ENCODE measurements around the gene IL20. TPM values are rescaled to one million over a fixed set of nuclear protein-coding genes. Genes with fewer than 3 reads are reported as not detected.

Gene IL20
- total and polyA plus RNA-seq, 10 of the 15 experiments (the other 5 are each of a cell fraction or from before 2014, with no cell fraction given): 0.08 to 0.13 TPM; not detected in 8

GRCh38 chr1:206867716-206868115 lies 2.3 kb downstream of the IL20 start (continued):
- TF ChIP-seq TCF12 (IDR thresholded peaks at IDR 0.05; ENCODE audit: low read depth, low read length) (no peak), HDAC2 (IDR thresholded peaks at IDR 0.05) (no peak), CHD4 (IDR thresholded peaks at IDR 0.05) (no peak), PAX8 (IDR thresholded peaks at IDR 0.05) (no peak), HDAC6 (IDR thresholded peaks at IDR 0.05; ENCODE audit: unreplicated experiment) (no peak), CBFB (IDR thresholded peaks at IDR 0.05; ENCODE audit: low read depth) (no peak), SREBF2 (IDR thresholded peaks at IDR 0.05; ENCODE audit: low read length) (no peak), CREM (IDR thresholded peaks at IDR 0.05; ENCODE audit: low read depth) (no peak)

- Histone ChIP-seq H3K27ac (ENCODE audit: control insufficient read depth, insufficient read depth) (no peak overlapping the region), H3K79me2 (ENCODE audit: control insufficient read depth, insufficient read depth, low read length) (no peaks in the 10 kb centered on the region), H2AFZ (ENCODE audit: control insufficient read depth, low read depth, low read length) (no peak overlapping the region), H3K9ac (ENCODE audit: control insufficient read depth, insufficient read depth, low read length) (no peak overlapping the region), H3K4me3 (no peak overlapping the region), H3K9me3 (replicated peaks; ENCODE audit: control insufficient read depth, insufficient read depth, low read length) (no peaks in the 10 kb centered on the region; the same call in 2 of the 3 replicates), H3K4me1 (ENCODE audit: control insufficient read depth, insufficient read depth, low read length) (no peaks in the 10 kb centered on the region), H3K27me3 (replicated peaks in 1 of 2; ENCODE audit: control insufficient read depth in 2 of 2, insufficient read depth in 2 of 2, low read length in 1 of 2) (no peaks in the 10 kb centered on the region; a peak in 1 of 4 replicates), H3K36me3 (ENCODE audit: control insufficient read depth in 2 of 2, insufficient read depth in 2 of 2, low read length in 1 of 2) (no peaks in the 10 kb centered on the region), H4K20me1 (ENCODE audit: control insufficient read depth, insufficient read depth) (no peaks in the 10 kb centered on the region), H3K4me2 (ENCODE audit: control insufficient read depth, insufficient read depth) (no peak overlapping the region)
- POLR2A ChIA-PET: no interaction called here
- RAD21 ChIA-PET (ENCODE audit: unreplicated experiment): interaction anchor here (0.9 to 1.1 kb wide), 2 partner anchors 13 to 114 kb away, joined by 4 read pairs; no protein-coding TSS in a partner anchor
- BruUV-seq (replicated peaks): no TSS peak
- TF ChIP-seq REST (IDR thresholded peaks at IDR 0.05; ENCODE audit: low read depth, low read length) (no peak), BCL11A (IDR thresholded peaks at IDR 0.05; ENCODE audit: low read depth, low read length) (no peak)
- SMC1A ChIA-PET (ENCODE audit: uncharacterized antibody, unreplicated experiment): interaction anchor here (1.0 to 1.9 kb wide), 3 partner anchors 37 to 101 kb away, joined by 3 to 6 read pairs (median 4); no protein-coding TSS in a partner anchor
- WGBS (ENCODE audit: insufficient coverage, insufficient replicate concordance, low lambda C conversion rate, missing lambda C conversion rate): 0% methylated on average over 1 of the region's 1 CpG
- no peak for FAIRE-seq
- ATAC-seq: no peak
- intact Hi-C loops (cut with micrococcal nuclease; ENCODE audit: unreplicated experiment) (no loop called here), in situ Hi-C loops (cut with MboI) (loop anchor here (5.0 kb wide), 1 partner anchor 114 kb away; no protein-coding TSS in a partner anchor)
- CTCF ChIA-PET: interaction anchor here (2.1 to 7.3 kb wide), 4 partner anchors 11 to 113 kb away, joined by 5 to 100 read pairs (median 15); no protein-coding TSS in a partner anchor
- DNase-seq (ENCODE audit: low read depth, low spot score): no peak
Observed at GRCh38 chr1:206868264-206868663, 2.8 kb downstream of the IL20 start.

Measured in GM12878 (cell line).